Measurements from ENCODE around the gene BAIAP2L1.

GRCh38 chr7:98354052-98354451, 46.8 kb downstream of the BAIAP2L1 start:
- TF ChIP-seq CTCF (IDR thresholded peaks at IDR 0.05): no peak
- no peak for TF ChIP-seq POLR2AphosphoS5 (IDR thresholded peaks at IDR 0.05)
